HG02885 (cell line): ENCODE data around the gene CEP170B.
"Not testable (repeated sequence)": the region's sequence is repeated elsewhere in the genome, so short reads cannot be mapped to it uniquely, and the experiment has no call there.

Experiments used
- ATAC-seq: cut with Tn5 transposase; IDR thresholded peaks from one replicate; pipeline ENCODE4 v1.9.1; 2021; ENCODE audit warnings: mild to moderate bottlenecking; ENCODE audit not compliant: unreplicated experiment, poor library complexity

CEP170B gene

GRCh38 chr14:104888489-104889374 lies 23.7 kb downstream of the CEP170B start:
- ATAC-seq, result no peak

- ATAC-seq, result no peak
Measured at GRCh38 chr14:104889375-104889757, 24.3 kb downstream of the CEP170B start.

- ATAC-seq, result not testable (repeated sequence)
Measured at GRCh38 chr14:104890292-104890691, 25.2 kb downstream of the CEP170B start.

GRCh38 chr14:104891121-104891551 lies 26.1 kb downstream of the CEP170B start:
- no peak for ATAC-seq

- ATAC-seq, result no peak
Measured at GRCh38 chr14:104891664-104892530, 26.8 kb downstream of the CEP170B start.

- ATAC-seq, result no peak
Measured at GRCh38 chr14:104892531-104893434, 27.7 kb downstream of the CEP170B start.

- ATAC-seq, result no peak
Measured at GRCh38 chr14:104893435-104894207, 28.6 kb downstream of the CEP170B start.

GRCh38 chr14:104894331-104895206 lies 29.5 kb downstream of the CEP170B start:
- ATAC-seq, result no peak

- ATAC-seq, result no peak
Measured at GRCh38 chr14:104895207-104895785, 30.2 kb downstream of the CEP170B start.

- ATAC-seq, result no peak
Measured at GRCh38 chr14:104895786-104896661, 31.0 kb downstream of the CEP170B start.

- ATAC-seq, result no peak
Measured at GRCh38 chr14:104897330-104898194, 32.5 kb downstream of the CEP170B start.

GRCh38 chr14:104898195-104898558 lies 33.1 kb downstream of the CEP170B start:
- no peak for ATAC-seq

GRCh38 chr14:104898870-104899510 lies 33.9 kb downstream of the CEP170B start:
- no peak for ATAC-seq

- ATAC-seq, result no peak
Measured at GRCh38 chr14:104899781-104900180, 34.7 kb downstream of the CEP170B start.

GRCh38 chr14:104900639-104901512 lies 35.8 kb downstream of the CEP170B start:
- no peak for ATAC-seq
